ENCODE results near the gene MAP2K2. TPM values are rescaled to one million over a fixed set of nuclear protein-coding genes. Genes with fewer than 3 reads are reported as not detected.

The MAP2K2 gene
- total RNA-seq, 2 donors from 2014 or later = 144 to 157 TPM

DNA sequence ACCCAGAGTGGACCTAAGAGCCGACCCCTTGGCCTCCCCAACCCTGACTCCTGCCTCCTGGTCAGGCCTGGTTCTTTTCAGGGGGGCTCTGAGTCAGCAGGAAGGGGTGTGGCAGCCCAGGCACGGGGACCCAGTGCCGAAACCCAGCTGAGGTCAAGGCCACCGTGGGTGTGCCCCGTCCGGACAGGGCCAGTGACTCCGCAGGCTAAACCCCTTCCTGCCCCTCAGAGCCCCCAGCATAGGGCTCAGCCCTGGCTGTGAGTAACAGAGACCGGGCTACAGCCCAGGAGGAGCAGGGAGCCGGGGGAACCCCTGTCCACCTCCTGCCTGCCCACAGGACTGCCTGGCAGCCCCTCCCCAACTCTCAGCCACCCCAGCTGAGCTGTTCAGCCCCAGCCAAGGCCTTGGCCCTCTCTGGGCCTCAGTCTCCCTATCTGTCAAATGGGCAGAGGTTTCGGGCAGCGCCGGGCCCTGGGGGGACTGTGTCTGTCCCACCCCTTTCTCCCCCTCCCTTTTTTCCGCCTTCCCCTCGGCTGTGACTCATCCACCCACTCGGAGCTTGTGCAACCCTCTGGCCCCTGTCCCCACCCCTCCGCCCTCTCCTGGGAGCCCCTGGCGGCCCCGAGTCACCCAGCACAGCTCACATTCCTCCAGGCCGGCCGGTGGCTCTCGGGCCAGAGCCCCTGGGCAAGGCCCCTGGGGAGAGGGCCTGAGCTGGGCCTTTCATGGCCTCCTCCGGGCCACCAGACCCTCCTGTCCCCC lies 65.8 kb downstream of the MAP2K2 start:
- Mint-ChIP-seq H3K4me1 (ENCODE audit: low read depth) (peaks cover 33% of the 10 kb centered on the region), H3K27ac (peak overlapping the region; percentile 28), H3K4me3 (peak overlapping the region; percentile 25 to 43), H3K9me3 (no peaks in the 10 kb centered on the region), H3K27me3 (ENCODE audit: low read depth) (no peaks in the 10 kb centered on the region), H3K36me3 (ENCODE audit: insufficient read depth in 2 of 2) (peaks cover 8 to 17% of the 10 kb centered on the region in 2 donors)
- peak; percentile 65 to 67 for DNase-seq
- peak; percentile 64 to 68 for ATAC-seq (replicated peaks in 1 of 2)

DNA sequence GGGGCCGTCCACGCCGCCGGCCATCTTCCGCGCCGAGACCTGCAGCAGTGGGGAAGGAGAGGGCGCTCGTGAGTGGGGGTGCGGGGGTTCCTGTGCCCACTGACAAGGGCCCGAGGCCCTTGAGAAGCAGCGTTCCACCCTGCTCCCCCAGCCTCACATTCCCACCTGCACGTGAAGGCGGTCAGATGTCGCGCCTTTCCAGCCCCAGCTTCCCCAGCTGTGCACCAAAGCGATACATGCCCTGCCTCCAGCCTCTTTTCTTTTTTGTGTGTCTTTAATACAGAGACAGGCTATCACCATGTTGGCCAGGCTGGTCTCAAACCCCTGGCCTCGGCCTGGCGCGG lies 68.7 kb downstream of the MAP2K2 start:
- ATAC-seq (replicated peaks in 1 of 2) (no peak), DNase-seq (no peak)
- H3K9me3 Mint-ChIP-seq = no peaks in the 10 kb centered on the region
- no peak overlapping the region for H3K27ac Mint-ChIP-seq
- peaks cover 35% of the 10 kb centered on the region for H3K4me1 Mint-ChIP-seq (ENCODE audit: low read depth)
- H3K27me3 Mint-ChIP-seq (ENCODE audit: low read depth) = no peaks in the 10 kb centered on the region
- H3K4me3 Mint-ChIP-seq = no peak overlapping the region
- H3K36me3 Mint-ChIP-seq (ENCODE audit: insufficient read depth in 2 of 2) = peaks cover 11 to 32% of the 10 kb centered on the region in 2 donors

- peaks cover 11 to 36% of the 10 kb centered on the region in 2 donors for H3K36me3 Mint-ChIP-seq (ENCODE audit: insufficient read depth in 2 of 2)
- H3K4me3 Mint-ChIP-seq = no peak overlapping the region
- no peaks in the 10 kb centered on the region for H3K9me3 Mint-ChIP-seq
- H3K27me3 Mint-ChIP-seq (ENCODE audit: low read depth) = no peaks in the 10 kb centered on the region
- no peak overlapping the region for H3K27ac Mint-ChIP-seq
- H3K4me1 Mint-ChIP-seq (ENCODE audit: low read depth) = peaks cover 37% of the 10 kb centered on the region
- ATAC-seq (replicated peaks in 1 of 2) (no peak), DNase-seq (no peak)
Measured at GRCh38 chr19:4054441-4055208, 69.3 kb downstream of the MAP2K2 start.

GRCh38 chr19:4053423-4054324 lies 70.2 kb downstream of the MAP2K2 start:
- DNase-seq (no peak), ATAC-seq (replicated peaks in 1 of 2) (no peak)
- Mint-ChIP-seq H3K36me3 (ENCODE audit: insufficient read depth in 2 of 2) (peaks cover 11 to 37% of the 10 kb centered on the region in 2 donors), H3K27me3 (ENCODE audit: low read depth) (no peaks in the 10 kb centered on the region), H3K9me3 (no peaks in the 10 kb centered on the region), H3K27ac (peak overlapping the region; percentile 8), H3K4me1 (ENCODE audit: low read depth) (peaks cover 37% of the 10 kb centered on the region), H3K4me3 (peak overlapping the region in 1 of 2 donors; percentile 39)

- H3K27ac Mint-ChIP-seq = no peak overlapping the region
- no peaks in the 10 kb centered on the region for H3K27me3 Mint-ChIP-seq (ENCODE audit: low read depth)
- peak overlapping the region; percentile 29 to 46 for H3K4me3 Mint-ChIP-seq
- peaks cover 34% of the 10 kb centered on the region for H3K4me1 Mint-ChIP-seq (ENCODE audit: low read depth)
- H3K9me3 Mint-ChIP-seq = no peaks in the 10 kb centered on the region
- no peak for ATAC-seq (replicated peaks in 1 of 2)
- DNase-seq = no peak
- peaks cover 11 to 38% of the 10 kb centered on the region in 2 donors for H3K36me3 Mint-ChIP-seq (ENCODE audit: insufficient read depth in 2 of 2)
Measured at GRCh38 chr19:4052993-4053422, 70.9 kb downstream of the MAP2K2 start.

DNA sequence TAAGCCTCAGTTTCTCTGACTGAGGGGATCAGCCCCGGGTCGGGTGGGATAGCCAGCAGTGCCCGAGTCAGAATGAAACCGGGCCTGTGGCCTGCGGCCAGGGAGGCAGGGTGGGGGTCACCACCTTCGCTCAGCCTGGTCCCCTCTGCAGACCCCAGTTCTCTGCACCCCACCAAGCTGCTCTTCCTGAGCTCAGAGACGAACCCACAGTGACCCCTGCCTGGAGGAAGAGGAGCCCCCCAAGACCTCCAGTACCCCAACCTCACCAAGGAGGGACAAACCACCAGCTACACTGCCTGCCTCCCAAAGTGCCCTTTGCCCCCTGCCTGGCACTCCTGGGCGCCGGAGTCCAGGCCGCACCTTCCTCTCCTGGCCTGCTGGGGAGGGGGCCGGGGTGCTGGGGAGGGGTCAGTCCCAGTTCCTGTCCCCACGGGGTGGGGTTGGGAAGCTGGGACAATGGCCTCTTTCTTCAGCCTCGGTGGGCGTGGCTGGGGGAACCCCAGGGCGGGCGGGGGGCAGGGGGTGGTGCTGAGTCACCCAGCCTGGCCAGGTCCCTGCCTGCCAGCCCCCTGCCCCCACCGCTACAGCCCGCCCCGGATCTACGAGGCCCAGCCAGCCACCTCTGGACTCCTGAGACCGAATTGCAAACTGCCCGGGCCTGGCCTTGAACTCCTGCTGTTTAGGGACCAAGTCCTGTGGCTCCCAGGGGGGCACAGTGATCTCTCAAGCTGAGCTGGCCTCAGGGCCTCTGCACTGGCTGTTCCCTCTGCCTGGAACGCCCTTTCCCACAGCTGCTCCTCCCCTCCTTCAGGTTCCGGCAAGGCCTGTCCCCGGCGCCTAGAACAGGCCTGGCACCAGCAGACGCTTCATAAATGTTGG lies 71.6 kb downstream of the MAP2K2 start:
- H3K27me3 Mint-ChIP-seq (ENCODE audit: low read depth) = no peaks in the 10 kb centered on the region
- peaks cover 11 to 38% of the 10 kb centered on the region in 2 donors for H3K36me3 Mint-ChIP-seq (ENCODE audit: insufficient read depth in 2 of 2)
- peak; percentile 18 to 45 for ATAC-seq (replicated peaks in 1 of 2)
- no peak overlapping the region for H3K27ac Mint-ChIP-seq
- no peaks in the 10 kb centered on the region for H3K9me3 Mint-ChIP-seq
- H3K4me3 Mint-ChIP-seq = peak overlapping the region; percentile 29 to 46
- peaks cover 27% of the 10 kb centered on the region for H3K4me1 Mint-ChIP-seq (ENCODE audit: low read depth)
- DNase-seq = no peak

GRCh38 chr19:4051175-4052101 lies 72.5 kb downstream of the MAP2K2 start:
- H3K27me3 Mint-ChIP-seq (ENCODE audit: low read depth) = no peaks in the 10 kb centered on the region
- no peaks in the 10 kb centered on the region for H3K9me3 Mint-ChIP-seq
- ATAC-seq (replicated peaks in 1 of 2) (peak; percentile 79 to 83), DNase-seq (peak; percentile 56 to 63)
- H3K4me1 Mint-ChIP-seq (ENCODE audit: low read depth) = peaks cover 26% of the 10 kb centered on the region
- H3K27ac Mint-ChIP-seq = peak overlapping the region; percentile 86
- peak overlapping the region; percentile 8 to 46 for H3K4me3 Mint-ChIP-seq
- H3K36me3 Mint-ChIP-seq (ENCODE audit: insufficient read depth in 2 of 2) = peaks cover 11 to 35% of the 10 kb centered on the region in 2 donors

DNA sequence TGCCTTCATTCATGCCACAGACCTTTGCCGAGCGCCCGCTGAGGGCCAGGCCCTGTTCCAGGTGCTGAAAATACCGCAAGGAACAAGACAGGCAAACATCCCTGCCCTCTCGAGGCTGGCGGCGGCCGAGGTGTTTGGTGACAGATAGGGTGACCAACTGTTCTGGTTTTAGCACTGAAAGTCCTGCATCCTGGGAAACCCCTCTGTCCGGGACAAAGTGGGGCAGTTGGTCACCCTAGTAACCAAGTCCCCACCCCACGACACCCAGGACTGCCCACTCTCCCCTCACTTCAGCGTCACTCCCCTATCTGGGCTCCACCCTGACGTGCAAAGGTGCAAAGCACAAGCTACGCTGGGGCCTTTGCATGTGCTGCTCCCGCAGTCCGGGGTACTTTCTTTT lies 74.5 kb downstream of the MAP2K2 start:
- H3K27me3 Mint-ChIP-seq (ENCODE audit: low read depth) = no peaks in the 10 kb centered on the region

DNA sequence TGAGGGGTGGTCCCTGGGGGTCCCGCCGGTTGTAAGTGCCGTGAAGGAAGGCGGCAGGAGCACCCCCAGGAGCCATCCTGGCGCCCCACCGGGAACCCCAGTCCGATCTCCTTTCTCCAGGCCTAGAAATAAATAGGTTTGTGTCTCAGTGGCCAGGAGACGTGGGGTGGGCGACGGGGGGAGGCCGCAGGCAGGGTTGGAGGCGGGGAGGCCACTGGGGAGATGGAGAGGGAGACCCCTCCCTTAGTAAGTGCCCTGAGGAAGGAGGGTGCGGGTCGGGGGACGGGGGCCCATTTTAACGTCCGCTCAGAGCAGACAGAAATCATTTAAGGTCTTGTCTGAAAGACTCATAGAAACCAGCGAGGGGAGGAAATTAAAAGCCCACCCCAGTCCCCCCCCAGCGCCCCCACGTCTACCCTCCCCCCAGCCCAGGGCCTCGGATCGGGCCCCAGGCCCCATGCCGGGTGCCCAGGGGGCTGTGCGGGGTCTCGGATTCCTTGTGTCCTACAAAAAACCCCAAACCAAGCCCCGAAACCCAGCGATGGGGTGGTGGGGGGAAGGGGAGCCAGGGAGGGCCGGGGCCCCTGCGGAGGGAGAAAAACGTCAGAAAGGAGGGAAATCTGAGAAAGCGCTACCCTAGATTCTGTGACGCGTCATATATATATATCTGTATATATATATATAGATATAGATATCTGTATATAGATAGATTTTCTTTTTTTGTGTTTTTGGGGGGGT lies 76.8 kb downstream of the MAP2K2 start:
- H3K9me3 Mint-ChIP-seq = no peaks in the 10 kb centered on the region
- H3K27me3 Mint-ChIP-seq (ENCODE audit: low read depth) = no peaks in the 10 kb centered on the region
- ATAC-seq (replicated peaks in 1 of 2) (no peak), DNase-seq (no peak)
- peaks cover 12% of the 10 kb centered on the region for H3K4me1 Mint-ChIP-seq (ENCODE audit: low read depth)
- peaks cover 0 to 18% of the 10 kb centered on the region in 2 donors for H3K36me3 Mint-ChIP-seq (ENCODE audit: insufficient read depth in 2 of 2)
- no peak overlapping the region for H3K4me3 Mint-ChIP-seq
- H3K27ac Mint-ChIP-seq = no peak overlapping the region

More for the DNA sequence above, 74.5 kb downstream of the MAP2K2 start:
- Mint-ChIP-seq H3K9me3 (no peaks in the 10 kb centered on the region), H3K4me3 (no peak overlapping the region), H3K36me3 (ENCODE audit: insufficient read depth in 2 of 2) (peaks cover 9 to 30% of the 10 kb centered on the region in 2 donors), H3K4me1 (ENCODE audit: low read depth) (peaks cover 26% of the 10 kb centered on the region), H3K27ac (peak overlapping the region; percentile 13)
- ATAC-seq (replicated peaks in 1 of 2) (no peak), DNase-seq (no peak)

- ATAC-seq (replicated peaks in 1 of 2) (no peak), DNase-seq (no peak)
- no peak overlapping the region for H3K4me3 Mint-ChIP-seq
- peak overlapping the region; percentile 89 for H3K27ac Mint-ChIP-seq
- H3K27me3 Mint-ChIP-seq (ENCODE audit: low read depth) = no peaks in the 10 kb centered on the region
- no peaks in the 10 kb centered on the region for H3K9me3 Mint-ChIP-seq
- peaks cover 0 to 16% of the 10 kb centered on the region in 2 donors for H3K36me3 Mint-ChIP-seq (ENCODE audit: insufficient read depth in 2 of 2)
- peaks cover 10% of the 10 kb centered on the region for H3K4me1 Mint-ChIP-seq (ENCODE audit: low read depth)
Measured at GRCh38 chr19:4046362-4046691, 77.6 kb downstream of the MAP2K2 start.
